Globus pallidus (tissue), 1 donor: ENCODE results near the gene TRPM1.

ENCODE experiments used
- DNase-seq: peaks from one replicate; pipeline ENCODE4 v3.0.0-alpha.2; 2015; ENCODE audit warnings: low spot score

Gene TRPM1

DNA sequence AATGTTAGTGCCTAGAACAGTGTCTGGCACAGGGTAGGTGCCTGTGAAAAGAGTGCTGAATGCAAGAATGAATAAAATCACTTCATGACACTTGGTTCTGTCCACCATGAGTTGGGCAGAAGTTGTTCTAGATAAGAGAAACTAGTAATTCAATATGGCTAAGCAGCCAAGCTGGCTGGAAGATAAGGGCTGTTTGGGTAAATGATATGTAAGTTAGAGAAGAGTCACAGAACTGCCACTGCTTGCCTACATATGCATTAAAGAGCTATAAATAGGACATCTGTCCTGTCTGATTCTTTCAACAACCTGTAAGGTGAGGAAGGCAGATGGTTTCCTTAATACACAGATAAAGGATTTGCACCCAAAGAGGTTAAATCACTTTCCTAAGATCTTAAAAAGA, 123.2 kb downstream of the TRPM1 start:
- DNase-seq: no peak

DNA sequence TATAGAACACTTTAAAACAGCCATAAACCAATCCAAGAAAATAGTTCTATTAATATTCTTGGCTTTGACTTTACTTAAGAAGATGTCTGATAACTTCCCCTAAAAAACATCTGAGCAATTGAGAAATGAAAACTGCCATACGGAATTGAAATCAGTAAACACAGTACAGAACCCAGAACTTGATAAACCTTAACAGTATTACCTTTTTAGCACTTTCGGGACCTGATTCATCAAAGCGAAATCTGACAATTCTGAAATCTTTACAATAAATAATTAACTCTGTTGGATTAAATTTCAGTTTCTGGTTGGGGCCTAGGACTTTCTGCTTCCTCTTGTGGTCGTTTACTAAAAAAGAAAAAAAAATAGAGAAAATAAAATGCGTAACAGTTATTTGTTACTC, 127.4 kb downstream of the TRPM1 start:
- DNase-seq: no peak

DNA sequence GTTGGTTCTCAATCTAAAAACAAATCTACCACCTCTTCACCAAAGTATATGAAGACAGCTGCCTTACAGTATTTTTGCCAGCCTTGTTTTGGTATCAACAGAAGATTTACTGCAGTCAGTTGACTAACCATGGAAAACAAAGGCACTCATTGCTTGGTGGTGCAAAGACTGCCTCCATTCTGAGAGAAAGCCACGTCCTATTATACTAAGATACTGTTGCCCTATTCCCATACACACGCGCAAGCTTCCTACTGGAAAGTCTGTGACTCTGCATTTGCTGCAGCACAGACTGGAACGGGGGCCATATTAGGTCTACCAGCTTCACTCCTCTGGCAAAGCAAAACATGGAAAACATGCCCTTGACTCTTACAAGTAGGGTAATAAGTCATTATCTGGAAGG, 128.1 kb downstream of the TRPM1 start:
- DNase-seq: peak; percentile 86

- no peak for DNase-seq
Measured at GRCh38 chr15:30969724-30970123, 131.8 kb downstream of the TRPM1 start.

DNA sequence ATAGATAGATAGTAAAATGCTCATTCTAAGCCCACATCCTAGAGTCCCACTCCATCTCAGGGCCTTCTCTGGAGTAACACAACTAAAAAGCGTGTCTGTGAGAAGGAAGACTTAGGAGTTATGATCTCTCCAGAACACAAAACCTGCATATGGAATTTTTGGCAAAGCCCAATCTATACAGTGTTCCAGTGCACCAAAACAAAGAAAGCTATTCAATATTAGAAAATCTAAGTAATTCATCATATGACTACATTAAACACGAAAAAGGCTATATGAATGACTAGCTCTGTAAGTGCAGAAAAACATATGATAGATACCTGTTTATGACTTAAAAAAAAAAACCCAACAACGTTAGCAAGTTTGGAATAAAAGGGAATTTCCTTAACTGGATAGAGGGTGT, 137.8 kb downstream of the TRPM1 start:
- DNase-seq: no peak

DNA sequence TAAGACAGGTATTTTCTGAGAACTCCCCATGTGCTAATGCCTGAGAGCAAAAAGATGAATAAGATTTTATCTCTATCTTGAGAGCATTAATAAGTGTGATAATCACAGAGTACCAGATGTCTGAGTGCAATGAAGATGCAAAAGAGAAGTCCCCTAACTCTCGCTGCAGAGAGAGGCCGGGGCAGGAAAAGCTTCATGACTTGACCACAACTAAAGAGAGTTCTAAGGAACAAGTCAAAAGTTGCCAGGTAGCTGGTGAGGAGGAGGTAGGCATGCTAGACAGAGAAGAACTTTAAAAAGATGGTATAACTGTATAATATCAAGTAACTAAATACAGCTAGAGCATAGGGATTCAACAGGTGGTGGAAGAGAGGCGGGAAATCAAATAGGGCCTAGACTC, 138.9 kb downstream of the TRPM1 start:
- DNase-seq: no peak

DNA sequence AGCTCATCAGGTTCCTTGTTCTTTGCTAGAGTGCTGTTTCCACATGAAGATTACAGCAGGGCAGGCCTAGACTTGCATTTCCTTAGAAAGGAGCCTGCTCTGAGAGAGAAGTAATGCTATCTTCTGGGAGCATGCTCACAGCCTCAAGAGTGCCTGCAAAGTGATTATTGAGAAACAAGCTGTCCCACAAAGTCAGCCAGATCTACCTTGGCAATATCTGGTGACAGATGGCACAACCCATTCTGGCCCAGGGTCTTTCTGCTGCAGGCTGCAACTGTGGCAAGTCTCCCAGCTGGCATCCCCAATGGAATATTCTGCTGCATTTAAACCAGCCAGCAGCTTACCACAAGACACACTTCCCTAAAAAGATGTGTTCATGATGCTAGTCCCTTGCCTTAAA, 139.4 kb downstream of the TRPM1 start:
- DNase-seq: no peak

GRCh38 chr15:30958219-30958618, 143.3 kb downstream of the TRPM1 start:
- DNase-seq: no peak

GRCh38 chr15:30956216-30957124, 145.1 kb downstream of the TRPM1 start:
- DNase-seq: no peak

DNA sequence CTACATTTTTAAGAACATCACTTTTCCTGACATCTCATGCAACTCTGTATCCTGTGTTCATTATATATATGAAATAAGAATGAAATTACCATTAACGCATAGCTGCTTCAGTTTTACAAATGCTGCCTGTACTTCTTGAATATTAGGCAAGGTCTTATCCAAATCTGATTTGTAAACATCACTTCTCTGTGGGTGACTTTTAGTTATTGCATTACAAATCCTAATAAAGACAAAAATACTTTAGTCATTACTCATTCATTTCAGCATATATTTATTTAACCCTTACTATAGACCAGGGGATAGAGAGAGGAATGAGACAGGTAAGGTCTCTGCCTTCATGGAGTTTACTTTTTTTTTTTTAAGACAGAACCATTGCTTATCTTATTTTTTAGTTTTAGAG, 146.9 kb downstream of the TRPM1 start:
- no peak for DNase-seq

GRCh38 chr15:30953731-30954378, 147.7 kb downstream of the TRPM1 start:
- DNase-seq: no peak

- no peak for DNase-seq
Measured at GRCh38 chr15:30953183-30953582, 148.3 kb downstream of the TRPM1 start.
